Measurements from ENCODE around the gene KLF18. TPM values are rescaled to one million over a fixed set of nuclear protein-coding genes. Genes with fewer than 3 reads are reported as not detected.
"Not testable (repeated sequence)": the region's sequence is repeated elsewhere in the genome, so short reads cannot be mapped to it uniquely, and the experiment has no call there.

KLF18 gene
- polyA plus RNA-seq, 5 donors = not detected

DNA sequence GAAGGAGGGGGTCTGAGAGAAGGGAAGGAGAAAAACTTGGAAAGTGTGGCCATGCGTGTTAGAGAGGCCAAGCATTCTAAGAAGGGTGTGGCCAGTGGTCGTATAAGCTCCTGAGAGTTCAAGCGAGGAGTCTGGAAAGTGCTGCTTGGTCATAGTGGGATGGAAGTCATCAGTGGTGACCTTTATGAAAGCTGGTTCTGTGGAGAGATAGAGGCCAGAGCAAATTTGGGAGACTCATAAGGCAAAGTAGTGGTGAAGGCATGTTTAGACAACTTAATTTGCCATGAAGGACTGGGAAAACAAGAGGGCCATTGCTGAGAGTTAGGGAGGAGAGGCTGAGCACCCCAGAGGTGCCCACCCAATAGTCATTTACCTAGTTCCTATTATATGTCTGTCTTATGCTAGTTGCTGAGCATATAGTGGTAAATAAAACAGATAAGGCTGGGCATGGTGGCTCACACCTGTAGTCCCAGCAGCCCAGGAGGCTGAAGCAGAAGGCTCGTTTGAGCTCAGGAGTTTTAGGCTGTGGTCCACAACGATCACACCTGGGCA lies 21.0 kb downstream of the KLF18 start:
- DNase-seq = no peak

DNA sequence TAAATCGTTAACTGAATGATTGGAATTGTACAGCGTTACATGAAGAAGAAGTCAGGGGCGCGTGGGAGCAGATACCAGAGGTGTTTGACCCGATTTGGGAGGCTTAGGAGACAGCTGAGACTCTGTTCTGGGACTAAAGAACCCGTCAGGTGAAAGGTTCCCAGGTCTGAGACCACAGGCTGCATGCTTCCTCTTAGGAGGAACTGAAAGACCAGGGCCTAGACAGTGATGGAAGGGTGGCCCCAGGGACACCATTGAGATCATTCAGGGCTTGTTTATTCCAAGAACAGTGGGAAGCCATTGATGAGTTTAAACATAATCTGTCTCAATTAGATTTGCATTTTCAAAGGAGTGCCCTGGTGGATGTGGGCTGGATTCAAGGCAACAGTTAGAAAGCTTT lies 21.9 kb downstream of the KLF18 start:
- DNase-seq = no peak

DNA sequence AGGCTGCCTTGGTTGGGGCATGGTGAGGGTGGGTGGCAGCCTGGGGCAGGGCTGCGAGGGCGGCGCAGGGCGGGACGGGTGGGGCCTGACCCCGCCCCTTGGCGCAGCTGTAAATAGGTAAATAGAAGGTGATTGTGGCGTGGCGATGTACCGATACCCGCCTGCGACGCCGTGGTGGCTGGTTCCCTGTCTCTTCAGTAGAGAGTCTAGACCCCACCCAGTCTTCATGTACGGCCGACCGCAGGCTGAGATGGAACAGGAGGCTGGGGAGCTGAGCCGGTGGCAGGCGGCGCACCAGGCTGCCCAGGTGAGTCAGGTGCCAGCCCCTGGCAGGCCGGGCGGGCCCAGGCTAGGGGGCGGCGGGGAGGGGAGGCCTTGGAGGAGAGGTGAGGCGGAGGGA lies 22.7 kb downstream of the KLF18 start, which contains the start of gene KLF17:
Gene KLF17, plus strand, starts transcription at position 140 of the 400 bp plus-strand sequence. Its CDS starts 87 bp downstream, at position 227.
- no peak for DNase-seq

DNA sequence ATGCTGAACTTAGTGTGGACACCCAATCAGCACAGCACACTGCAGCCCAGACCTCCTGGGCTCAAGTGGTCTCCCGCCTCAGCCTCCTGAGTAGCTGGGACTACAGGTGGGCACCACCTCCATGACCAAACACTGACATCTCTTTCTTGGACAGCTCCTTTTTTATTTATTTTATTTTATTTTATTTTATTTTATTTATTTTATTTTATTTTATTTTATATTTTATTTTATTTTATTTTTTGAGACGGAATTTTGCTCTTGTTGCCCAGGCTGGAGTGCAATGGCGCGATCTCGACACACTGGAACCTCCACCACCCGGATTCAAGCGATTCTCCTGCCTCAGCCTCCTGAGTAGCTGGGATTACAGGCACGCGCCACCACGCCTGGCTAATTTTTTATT lies 24.2 kb downstream of the KLF18 start:
- DNase-seq = not testable (repeated sequence)

DNA sequence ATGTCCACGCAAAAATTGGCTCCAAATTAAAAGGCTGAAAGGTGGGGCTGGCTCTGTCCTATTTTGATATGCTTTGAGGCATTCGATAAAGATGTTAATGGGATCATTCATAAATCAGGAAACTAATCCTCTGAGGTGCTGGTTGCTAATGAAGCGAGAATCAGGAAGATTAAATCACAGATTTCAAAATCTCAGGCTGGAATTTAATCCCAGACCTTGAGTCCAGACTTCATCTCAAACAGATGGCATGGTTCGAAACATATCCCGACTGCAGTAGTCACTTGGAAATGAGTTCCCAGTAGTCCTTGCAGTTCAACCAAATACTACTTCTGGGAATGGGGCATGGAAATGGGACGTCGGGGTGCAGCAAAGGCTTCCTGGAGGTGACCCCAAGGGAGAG lies 27.3 kb downstream of the KLF18 start:
- no peak for DNase-seq

DNA sequence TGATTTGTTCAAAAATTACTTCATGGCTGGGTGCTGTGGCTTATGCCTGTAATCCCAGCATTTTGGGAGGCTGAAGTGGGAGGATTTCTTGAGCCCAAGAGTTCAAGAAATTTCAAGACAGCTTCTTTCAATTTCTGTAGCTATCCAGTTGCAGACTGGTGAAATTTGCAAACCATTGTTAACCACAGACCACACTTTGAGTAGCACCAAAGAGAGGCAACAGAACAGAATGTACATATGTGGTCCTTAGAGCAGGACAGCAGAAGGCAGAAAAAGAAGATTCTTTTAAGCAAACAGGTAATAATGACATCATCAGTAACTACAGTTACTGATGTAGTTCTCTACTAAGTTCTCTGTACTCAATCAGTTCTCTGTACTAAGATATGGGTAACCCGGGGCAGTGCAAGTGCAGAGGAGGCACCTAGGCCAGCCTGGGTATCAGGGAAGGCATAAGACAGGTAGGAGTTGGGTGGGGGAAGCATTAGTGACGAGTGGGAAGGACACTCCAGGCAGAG lies 28.3 kb downstream of the KLF18 start:
- no peak for DNase-seq

DNA sequence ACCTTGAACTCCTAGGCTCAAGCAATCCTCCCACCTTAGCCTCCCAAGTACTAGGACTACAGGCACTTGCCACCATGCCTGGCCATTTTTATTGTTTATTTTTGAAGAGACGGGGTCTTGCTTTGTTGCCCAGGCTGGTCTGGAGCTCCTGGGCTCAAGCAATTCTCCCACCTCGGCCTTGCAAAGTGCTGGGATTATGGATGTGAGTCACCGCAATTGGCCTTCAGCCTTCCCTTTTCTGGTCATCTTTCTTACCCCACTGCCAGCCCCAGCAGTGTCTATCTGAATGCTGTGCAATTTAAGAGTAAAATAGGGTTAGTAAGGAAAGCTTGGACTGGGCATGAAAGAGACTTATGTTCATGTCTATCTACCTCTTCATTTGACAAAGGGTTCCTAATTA lies 28.9 kb downstream of the KLF18 start:
- DNase-seq = no peak

DNA sequence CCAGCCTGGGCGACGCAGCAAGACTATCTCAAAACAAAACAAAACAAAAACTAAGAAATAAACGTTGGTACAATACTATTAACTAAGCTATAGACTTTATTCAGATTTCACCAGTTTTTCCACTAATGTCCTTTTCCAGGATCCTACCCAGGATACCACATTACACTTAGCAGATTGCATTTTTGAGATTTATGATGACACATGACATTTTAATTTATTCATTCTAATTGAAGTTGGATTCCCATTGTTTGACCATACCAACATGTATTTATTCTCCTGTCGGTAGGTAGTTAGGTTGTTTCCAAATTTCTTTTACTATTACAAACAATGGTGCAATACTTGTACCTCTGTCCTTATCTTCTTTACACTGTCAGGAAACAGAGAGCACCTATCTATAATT lies 29.6 kb downstream of the KLF18 start:
- no peak for DNase-seq

DNA sequence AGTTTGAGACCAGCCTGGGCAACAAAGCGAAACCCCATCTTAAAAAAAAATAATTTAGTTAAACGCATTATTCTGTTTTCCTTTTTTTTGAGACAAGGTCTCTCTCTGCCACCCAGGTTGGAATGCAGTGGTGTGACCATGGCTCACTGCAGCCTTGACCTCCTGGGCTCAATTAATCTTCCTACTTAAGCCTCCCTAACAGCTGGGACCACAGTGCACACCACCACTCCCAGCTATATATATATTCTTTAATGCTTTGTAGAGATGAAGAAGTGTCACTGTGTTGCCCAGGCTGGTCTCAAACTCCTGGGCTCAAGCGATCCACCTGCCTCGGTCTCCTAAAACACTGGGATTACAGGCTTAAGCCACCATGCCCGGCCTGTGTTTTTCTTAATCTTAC lies 30.5 kb downstream of the KLF18 start:
- no peak for DNase-seq

DNA sequence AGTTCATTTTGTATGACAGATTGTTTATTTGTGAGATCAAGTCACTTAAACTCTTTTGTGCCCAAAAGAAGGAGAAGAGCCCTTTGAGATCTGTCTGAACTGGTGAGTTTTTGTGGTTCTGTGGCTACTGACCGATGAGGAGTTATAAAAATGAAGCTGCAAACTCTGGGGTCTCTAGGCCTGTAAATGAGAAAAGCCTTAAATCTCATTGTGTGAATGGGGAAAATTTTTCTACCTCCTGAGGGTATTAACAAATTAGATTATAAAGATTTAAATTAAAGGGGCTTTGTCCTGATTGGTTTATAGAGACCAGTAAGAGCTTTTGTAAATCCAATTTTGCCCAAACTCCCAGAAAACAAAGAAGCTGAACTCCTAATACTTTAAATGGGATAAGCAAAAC lies 32.5 kb downstream of the KLF18 start:
- DNase-seq = no peak

DNA sequence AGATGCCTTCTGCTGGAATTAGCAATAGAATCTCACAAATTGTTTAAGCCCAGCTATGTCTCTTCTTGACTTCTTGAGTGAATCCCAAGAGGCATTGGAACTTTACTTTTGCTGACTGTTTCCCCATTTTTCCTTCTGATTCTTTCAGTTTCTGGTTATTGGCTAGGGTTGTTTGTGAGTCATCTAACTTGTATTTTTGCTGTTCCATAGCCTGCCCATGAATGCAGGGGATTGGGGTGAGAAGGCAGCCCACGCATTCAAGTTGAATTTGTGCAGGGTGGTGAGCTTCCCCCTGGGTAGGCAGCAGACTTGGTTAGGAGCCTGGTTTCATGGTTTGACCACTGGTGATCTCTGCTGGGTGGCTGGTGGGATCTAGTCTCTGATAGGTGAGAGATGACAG lies 33.2 kb downstream of the KLF18 start:
- DNase-seq = no peak

DNA sequence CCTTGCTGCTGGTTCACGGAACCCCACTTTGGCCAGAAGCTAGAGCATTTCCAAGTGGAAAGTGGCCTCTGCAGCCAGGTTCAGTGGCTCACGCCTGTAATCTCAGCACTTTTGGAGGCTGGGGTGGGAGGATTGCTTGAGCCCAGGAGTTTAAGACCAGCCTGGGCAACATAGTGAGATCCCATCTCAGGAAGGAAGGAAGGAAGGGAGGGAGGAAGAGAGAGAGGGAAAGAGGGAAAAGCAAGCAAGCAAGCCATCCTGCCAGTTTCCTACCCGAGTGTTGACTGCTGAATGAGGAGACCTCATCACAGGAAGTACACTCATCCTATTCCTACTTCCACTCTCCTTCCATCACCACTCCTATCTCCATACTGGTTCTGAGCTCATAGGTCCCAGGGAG lies 35.6 kb downstream of the KLF18 start:
- no peak for DNase-seq

DNA sequence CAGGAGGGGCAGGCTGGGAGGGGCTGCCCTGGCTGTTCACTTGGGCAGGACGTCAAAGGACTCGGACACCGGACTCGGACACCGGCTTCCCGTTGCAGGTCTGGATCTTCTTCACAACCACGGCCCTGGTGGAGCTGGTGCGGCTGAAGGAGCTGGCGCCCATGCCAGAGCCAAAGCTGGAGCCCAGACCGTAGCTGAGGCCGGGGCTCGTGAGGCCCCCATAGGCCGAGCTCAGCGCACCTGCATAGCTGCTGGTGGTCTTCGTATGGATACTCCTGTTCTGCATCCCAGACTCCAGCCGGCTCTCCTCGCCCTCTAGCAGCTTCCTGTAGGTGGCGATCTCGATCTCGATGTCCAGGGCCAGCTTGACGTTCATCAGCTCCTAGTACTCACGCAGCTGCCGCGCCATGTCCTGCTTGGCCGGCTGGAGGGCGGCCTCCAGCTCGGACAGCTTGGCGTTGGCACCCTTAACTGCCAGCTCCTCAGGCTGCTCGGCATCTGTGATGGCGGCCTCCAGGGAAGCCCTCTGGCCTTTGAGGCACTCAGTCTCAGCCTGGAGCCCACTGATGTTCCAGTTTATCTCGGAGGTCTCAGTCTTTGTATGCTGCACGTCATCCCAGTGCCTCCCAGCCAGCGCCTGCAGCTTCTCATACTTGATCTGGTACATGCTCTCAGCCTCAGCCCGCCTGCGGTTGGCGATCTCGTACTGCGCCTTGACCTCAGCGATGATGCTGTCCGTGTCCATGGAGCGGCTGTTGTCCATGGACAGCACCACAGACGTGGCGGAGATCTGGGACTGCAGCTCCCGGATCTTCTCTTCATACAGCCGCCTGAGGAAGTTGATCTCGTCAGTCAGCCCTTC lies 37.9 kb downstream of the KLF18 start:
- no peak for DNase-seq

DNA sequence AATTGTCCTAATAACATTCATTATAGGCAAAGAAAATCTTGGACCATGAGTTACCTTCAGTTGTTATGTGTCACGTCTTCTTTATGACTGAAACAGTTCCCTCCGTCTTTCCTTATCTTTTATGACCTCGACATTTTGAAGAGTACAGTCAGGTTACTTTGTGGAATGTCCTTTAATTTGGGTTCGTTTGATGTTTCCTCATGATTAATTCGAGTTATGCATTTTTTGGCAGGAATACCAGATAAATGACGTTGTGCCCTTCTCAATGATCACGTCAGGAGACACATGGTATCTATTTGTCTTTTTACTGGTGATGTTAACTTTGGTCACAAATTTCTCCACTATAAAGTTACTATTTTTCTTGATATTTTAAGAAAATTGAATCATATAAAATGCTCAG lies 40.1 kb downstream of the KLF18 start:
- DNase-seq = no peak

DNA sequence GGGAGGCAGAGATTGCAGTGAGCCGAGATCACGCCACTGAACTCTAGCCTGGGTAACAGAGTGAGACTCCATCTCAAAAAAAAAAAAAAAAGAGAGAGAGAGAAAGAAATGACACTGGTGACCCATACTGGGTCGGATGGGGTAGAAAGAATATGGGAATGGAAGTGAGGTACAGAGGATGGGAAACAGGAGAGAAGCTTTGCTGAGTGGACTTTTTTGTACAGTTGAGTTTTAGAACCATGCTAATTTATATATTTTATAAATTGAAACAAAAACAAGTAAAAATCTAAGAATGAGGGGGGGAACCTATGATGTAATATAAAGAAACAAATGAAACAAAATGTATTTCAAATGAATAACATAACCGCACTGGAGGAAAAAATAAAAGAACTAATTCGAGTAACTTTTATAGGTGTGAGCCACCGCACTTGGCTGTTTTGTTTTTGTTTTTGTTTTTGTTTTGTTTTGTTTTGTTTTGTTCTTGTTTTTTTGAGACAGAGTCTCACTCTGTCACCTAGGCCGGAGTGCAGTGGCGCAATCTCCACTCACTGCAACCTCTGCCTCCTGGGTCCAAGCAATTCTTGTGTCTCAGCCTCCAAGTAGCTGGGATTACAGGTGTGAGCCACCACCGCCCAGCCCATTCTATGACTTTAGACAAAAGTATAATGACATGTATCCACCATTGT lies 41.1 kb downstream of the KLF18 start:
- no peak for DNase-seq

DNA sequence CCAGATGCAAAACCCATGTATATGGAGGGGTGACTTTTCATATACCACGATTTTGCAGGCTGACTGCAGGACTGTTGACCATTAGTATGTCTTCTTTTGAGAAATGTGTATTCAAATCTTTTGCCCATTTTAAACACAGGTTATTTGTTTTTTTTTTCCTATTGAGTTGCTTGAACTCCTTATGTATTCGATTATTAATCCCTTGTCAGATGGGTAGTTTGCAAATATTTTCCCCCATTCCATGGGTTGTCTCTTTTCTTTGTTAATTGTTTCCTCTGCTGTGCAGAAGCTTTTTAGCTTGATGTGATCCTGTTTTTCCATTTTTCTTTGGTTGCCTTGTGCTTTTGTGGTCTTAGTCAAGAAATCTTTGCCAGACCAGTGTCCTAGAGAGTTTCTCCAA lies 47.4 kb downstream of the KLF18 start:
- DNase-seq = no peak

DNA sequence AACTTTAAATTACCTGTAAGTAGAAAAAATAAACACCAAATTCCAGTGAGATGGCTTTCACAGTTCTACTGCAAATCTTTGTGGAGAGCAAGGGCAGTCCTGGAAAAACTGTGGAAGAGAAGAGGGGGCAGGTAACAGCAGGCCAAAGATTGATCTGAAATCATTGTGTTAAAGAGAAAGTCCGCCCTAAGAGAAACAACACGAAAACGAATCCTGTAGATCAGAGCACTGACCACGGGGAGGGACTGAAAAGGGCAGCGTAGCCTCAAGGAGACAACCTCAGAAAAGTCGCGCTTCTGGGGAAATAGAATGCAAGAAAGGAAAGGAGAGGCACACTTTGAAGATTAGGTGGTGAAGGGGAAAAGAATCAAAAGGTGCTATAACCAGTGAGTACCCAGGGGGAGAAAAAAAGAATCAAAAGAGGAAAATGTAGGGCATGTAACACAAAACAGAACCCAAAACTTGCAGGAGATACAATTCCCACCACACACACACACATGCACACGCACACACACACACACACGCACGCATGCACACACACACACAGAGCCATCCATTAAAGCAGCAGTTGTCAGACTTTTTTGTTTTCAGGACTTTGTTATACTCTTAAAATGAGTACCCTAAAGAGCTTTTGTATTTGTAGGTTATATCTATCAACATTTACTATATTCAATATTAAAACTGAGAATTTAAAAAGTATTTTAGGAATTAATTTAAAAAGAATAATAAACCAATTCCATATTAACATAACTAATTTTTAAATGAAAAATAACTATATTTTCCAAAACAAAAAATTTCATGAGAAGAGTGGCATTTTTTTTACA lies 50.8 kb downstream of the KLF18 start:
- DNase-seq = no peak

DNA sequence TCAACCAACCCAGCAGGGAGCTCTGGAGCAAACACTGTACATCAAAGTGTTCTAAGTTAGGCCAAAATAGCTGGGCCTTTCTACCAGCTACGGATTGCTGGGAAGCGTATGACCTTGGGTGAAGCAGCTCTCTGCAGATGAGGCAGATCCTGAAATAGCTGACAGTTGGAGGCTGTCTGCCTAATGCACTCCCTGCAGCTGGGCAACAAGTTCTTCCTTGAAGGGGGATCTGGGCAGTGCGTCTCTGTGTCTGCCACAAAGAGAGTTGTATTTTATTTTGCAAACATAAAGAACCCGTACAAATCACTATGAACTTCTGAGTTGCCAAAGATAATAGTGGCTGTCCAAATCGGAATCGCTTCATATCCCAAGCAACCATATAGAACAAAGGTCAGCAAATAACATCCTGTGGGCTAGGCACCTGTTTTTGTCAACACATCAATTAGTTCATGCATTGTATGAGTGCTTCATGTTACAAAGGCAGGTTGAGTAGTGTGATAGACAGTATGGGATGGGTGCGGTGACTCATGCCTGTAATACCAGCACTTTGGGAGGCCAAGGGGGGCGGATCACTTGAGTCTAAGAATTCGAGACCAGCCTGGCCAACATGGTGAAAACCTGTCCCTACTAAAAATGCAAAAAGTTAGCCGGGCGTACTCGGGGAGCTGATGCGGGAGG lies 51.9 kb downstream of the KLF18 start:
- no peak for DNase-seq
